Activated CD4-positive, CD25-positive, alpha-beta regulatory T cell (primary cell): ENCODE results near the gene HOXA1.

ENCODE experiments used
- DNase-seq, 4 experiments: peaks; one replicate each; lab custom pipeline; 2025; lab: John Stamatoyannopoulos, UW

Gene HOXA1

DNA sequence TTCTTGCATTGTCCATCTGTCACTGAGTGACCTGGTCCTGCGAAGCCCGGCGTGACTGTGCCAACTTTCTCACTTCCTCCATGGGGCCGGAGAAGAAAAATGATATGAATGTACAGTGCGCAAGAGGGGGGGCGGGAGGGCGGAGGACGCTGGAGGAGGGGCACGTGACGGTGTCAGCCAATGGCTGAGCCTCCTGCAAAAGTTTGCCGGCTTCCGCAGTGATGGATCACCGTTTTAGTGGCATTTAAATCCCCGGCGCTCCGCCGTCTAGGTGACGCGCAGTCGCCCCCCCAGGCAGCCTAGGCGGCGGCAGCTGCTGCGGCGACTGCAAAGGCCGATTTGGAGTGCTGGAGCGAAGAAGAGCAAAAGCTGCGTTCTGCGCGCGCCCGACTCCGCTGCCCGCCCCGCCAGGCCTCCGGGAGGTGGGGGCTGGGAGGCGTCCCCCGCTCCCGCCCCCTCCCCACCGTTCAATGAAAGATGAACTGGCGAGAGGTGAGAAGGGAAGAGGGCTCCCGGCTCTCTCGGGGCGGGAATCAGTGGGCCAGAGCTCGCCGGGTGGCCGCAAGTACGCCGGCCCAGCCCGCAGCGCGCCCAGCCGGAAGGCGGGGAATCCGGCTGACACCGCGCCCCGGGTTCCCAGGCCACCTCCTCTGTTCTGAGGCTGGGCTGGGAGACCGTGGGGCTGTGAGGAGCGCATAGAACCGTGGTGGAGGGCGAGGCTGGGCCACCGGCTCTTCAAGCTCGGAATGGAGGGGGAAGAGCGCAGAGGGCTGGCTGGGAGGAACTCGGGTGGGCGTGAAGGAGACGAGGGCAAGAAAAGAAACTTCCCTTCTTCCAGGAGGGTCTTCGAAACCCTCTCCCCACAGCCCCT, at the start of gene HOXA1:
Gene HOXA1 (minus strand): TSS at position 104 of the 871 bp plus-strand sequence. CDS start 88 bp downstream, at position 16.
- DNase-seq = peak; percentile 26 to 55 (median 42)

- no peak for DNase-seq
These were observed 49.5 kb upstream of the HOXA1 start for GRCh38 chr7:27145165-27145913.

GRCh38 chr7:27144781-27145164, 49.0 kb upstream of the HOXA1 start:
- DNase-seq = no peak

DNA sequence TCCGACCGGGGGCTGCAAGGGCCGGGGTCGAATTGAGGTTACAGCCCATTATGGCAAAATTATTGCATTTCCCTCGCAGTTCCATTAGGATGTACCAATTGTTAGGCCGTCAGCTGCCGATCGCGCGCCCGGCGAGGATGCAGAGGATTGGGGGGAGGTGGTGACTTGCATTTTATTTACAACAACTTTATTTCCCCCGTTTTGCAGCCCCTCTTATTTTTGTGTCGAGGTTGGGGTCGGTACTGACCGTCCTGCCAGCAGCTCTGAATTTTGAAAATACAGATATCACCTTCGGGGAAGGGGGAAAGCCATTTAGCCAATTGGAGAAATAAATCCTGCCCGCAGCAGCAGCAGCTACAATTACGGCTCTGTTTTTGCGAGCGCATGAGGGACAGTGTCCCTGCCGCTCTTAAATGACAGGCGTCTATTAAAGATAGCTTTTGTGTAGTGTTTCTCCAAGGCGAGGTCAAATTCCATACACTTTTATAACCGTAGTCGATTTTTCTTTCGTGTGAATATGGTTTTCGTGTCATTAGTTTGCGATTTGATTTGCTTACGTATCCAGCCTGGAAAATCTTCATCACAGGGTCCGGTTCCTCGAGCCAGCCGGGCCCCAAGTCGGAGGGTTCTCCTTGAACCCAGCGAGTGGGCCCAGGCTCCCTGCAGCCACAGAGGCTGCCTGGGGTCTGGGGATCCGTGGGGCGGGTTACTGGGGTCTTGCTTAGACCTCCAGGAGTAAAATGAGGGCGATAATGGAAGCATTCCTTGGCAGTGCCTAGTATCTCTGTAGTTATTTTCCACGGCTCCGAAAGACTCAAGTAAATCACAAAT, 48.4 kb upstream of the HOXA1 start:
- no peak for DNase-seq

GRCh38 chr7:27143023-27143949, 47.5 kb upstream of the HOXA1 start, which contains the start of gene HOXA5:
Gene HOXA5 (minus strand): TSS chr7:27143681. CDS start chr7:27143607, 74 bp downstream.
- no peak for DNase-seq

- no peak for DNase-seq
These were observed 46.8 kb upstream of the HOXA1 start for GRCh38 chr7:27142580-27143022.

- DNase-seq = no peak
These were observed 46.3 kb upstream of the HOXA1 start for GRCh38 chr7:27141923-27142579.

DNA sequence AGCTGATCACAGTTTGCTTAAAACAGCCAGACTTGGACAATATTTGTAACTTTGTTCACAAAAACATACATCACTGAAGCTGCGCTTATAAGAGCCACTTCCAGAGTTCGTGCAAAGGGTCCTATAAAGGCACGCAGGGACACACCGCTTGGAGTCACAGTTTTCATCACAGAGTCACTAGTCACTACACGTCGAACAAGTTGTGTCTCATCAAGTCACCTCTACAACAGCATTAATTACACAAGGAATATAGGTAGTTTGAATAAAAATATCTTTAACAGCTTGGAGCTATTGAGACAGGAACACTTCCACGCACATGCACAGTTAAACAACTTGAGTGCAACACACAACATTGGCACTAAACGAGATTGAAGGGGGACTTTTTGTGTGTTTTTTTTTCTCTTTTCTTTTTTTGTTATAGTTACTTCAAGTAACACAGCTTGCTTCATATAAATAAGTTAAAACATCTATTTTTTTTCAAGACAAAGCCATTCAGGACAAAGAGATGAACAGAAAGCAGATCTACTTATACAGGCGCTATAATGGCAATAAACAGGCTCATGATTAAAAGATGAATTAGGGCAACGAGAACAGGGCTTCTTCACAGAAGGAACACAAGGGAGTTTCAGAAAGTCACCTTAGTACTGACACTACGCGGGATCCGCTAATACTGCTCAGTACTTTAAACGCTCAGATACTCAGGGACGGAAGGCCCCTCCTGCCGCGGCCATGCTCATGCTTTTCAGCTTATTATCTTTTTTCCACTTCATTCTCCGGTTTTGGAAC, 45.5 kb upstream of the HOXA1 start:
- no peak for DNase-seq

DNA sequence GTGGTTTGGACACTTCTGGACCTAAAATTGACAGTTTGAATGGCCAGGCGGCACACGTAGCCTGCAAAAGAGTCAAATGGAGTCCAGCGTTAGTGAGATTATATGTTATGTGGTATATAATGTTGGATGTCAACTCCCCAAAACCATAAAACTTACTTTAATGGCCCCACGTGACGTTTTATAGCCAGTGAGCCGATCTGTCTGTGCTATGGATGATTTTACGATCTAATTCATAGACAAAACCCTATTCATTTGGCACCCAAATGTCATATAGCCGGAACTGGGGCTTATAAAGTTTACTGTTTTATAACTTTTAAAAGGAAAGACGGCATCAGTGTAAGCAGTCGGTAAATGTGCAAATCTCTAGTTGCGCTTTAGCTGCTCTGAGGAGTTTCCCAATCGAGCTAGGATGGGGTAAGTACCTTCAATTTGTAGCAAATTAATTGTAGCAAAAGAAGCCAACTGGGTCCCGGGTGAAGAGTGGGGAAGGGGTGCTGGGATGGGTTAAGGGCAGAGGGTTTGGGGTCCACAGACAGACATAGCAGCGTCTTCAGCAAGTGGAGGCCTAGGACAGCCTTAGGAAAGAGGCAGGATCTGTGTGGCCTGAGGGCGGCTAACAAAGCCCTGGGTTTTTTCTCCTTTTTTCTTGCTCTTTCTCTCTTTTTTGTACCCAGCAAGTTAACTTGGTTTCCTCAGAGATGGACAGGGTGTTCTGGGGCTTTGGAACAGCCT, 44.5 kb upstream of the HOXA1 start:
- no peak for DNase-seq

DNA sequence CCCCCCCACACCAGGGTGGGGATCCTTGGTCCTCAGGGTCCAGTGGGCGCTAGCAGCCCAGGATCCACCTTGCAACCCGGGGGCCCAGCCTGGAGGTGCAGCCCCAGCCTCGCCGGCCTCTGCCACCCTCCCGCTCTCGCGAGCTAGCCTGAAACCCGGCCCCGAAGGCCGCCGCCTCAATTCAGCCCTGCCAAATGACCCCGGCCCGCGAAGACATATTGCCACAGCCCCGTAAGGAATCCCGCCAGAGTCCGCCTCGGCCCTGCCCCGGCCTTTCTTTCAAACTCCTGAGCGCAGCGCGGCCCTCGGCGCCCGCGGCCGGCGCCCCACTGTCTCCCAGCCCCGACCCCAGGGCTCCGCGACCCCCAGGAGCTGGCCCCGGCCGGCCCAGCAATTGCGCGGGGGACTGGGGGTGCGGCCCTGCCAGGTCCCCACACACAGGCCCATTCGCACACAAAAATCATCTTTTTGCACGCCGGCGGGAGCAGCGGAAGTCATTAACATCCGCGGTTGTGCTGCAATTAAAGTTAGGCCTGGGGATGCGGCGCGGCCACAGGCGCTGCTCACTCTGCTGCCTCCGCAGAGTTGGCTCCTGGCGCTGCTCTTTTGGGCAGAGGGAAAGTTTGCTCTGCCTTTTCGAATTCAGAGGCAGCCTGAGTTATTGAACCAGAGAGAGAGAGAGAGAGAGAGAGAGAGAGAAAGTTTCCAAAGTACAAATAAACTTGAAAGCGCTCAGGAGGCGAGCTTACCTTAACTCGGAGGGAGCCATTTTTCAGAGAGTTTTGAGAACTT, 43.7 kb upstream of the HOXA1 start:
- DNase-seq = no peak

GRCh38 chr7:27138985-27139333, 43.2 kb upstream of the HOXA1 start:
- no peak for DNase-seq

GRCh38 chr7:27138472-27138871, 42.7 kb upstream of the HOXA1 start:
- no peak for DNase-seq

GRCh38 chr7:27137640-27138315, 42.0 kb upstream of the HOXA1 start:
- no peak for DNase-seq

DNA sequence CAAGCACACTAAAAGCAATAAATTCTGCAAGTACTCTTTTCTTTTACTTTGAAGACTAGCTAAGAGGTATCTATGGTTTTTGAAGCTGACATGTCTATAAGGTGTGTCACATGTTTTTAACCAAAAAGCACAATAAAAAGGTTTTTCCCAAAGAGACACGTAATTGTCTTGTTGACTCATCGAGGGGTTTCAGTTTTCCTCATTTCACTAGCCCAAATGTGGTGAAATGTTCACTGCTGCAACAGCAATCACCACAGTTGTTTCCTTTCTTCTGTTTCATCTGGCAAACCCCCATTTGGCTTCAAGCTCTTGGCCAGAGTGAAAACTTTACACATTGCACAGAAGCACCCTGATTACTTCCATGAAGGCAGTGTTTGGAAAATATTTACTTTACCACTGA, 38.6 kb upstream of the HOXA1 start:
- no peak for DNase-seq

GRCh38 chr7:27133409-27134231, 37.8 kb upstream of the HOXA1 start:
- DNase-seq = no peak

- DNase-seq = no peak
These were observed 37.2 kb upstream of the HOXA1 start for GRCh38 chr7:27132978-27133377.

- DNase-seq = no peak
These were observed 36.4 kb upstream of the HOXA1 start for GRCh38 chr7:27132214-27132613.
